GM12878 (cell line): Measurements from ENCODE around the gene MRAP2.

ENCODE experiments used
- BCL11A ChIP-seq: IDR thresholded peaks from 2 replicates; pipeline ENCODE4 v1.6.1; 2011; ENCODE audit warnings: low read depth, low read length
- CBX3 ChIP-seq: fragments of 200-600 bp; sonication (generic); IDR thresholded peaks from 2 replicates; pipeline ENCODE4 v1.6.1; 2016; ENCODE audit warnings: low read depth, borderline replicate concordance
- CREB1 ChIP-seq: IDR thresholded peaks from 2 replicates; pipeline ENCODE4 v1.6.1; 2012; ENCODE audit warnings: low read depth, mild to moderate bottlenecking, inconsistent platforms
- CTCF ChIP-seq, 3 experiments: IDR thresholded peaks in 2 of 3; conservative IDR thresholded peaks in 1 of 3; 2 replicates each; pipeline ENCODE4 v1.5.1; 2011; ENCODE audit warnings: low read depth in 3 of 3, low read length in 3 of 3, mild to moderate bottlenecking in 3 of 3, control low read depth in 2 of 3, moderate library complexity in 2 of 3, inconsistent platforms in 1 of 3, mixed read lengths in 1 of 3; ENCODE audit not compliant: control insufficient read depth in 2 of 3, insufficient read depth in 1 of 3; ENCODE audit errors: extremely low read depth in 1 of 3
- HDAC6 ChIP-seq: fragments of 200-600 bp; sonication (generic); IDR thresholded peaks from one replicate; pipeline ENCODE4 v1.8.0; 2017; ENCODE audit warnings: antibody characterized with exemption; ENCODE audit not compliant: unreplicated experiment
- REST ChIP-seq: IDR thresholded peaks from 2 replicates; pipeline ENCODE4 v1.6.1; 2012; ENCODE audit warnings: mild to moderate bottlenecking, low read depth, low read length
- SPI1 ChIP-seq: IDR thresholded peaks from 2 replicates; pipeline ENCODE4 v1.6.1; 2011; ENCODE audit warnings: low read depth, mild to moderate bottlenecking, low read length, moderate library complexity, borderline replicate concordance; ENCODE audit not compliant: insufficient read depth

- TF ChIP-seq REST (no peak), HDAC6 (no peak), SPI1 (no peak), CTCF (IDR thresholded peaks at IDR 0.05 in 2 of 3, conservative IDR thresholded peaks at IDR 0.05 in 1 of 3; ENCODE audit: control insufficient read depth in 2 of 3, extremely low read depth in 1 of 3, insufficient read depth in 1 of 3, low read depth in 3 of 3, low read length in 3 of 3) (no peak), CBX3 (no peak), BCL11A (no peak), CREB1 (no peak)
These were observed 49.2 kb upstream of the MRAP2 start for GRCh38 chr6:83984411-83984810.
